Hematopoietic multipotent progenitor cell treated with erythropoietin and hydrocortisone succinate and interleukin-3 and kit ligand, for 8 days (in vitro differentiated cells): ENCODE data around the gene RNF26.
A peak's percentile ranks its signal among the peaks of the same experiment; 100 is the strongest.
"Not testable (repeated sequence)": the region's sequence is repeated elsewhere in the genome, so short reads cannot be mapped to it uniquely, and the experiment has no call there.

Experiments used
- DNase-seq: peaks from one replicate; pipeline ENCODE4 v3.0.0-alpha.2; 2015

Gene RNF26

GRCh38 chr11:119371778-119372182, 37.5 kb downstream of the RNF26 start:
- peak; percentile 13 for DNase-seq

GRCh38 chr11:119372260-119373058, 38.1 kb downstream of the RNF26 start:
- DNase-seq: no peak

GRCh38 chr11:119373059-119373920, 39.0 kb downstream of the RNF26 start:
- no peak for DNase-seq

GRCh38 chr11:119373921-119374631, 39.7 kb downstream of the RNF26 start:
- DNase-seq: peak; percentile 51

- peak; percentile 35 for DNase-seq
These were observed 40.5 kb downstream of the RNF26 start for GRCh38 chr11:119374632-119375336.

GRCh38 chr11:119375337-119376196, 41.2 kb downstream of the RNF26 start:
- no peak for DNase-seq

GRCh38 chr11:119376197-119376847, 42.0 kb downstream of the RNF26 start:
- no peak for DNase-seq

- DNase-seq: no peak
These were observed 43.0 kb downstream of the RNF26 start for GRCh38 chr11:119377112-119377901.

- DNase-seq: no peak
These were observed 43.8 kb downstream of the RNF26 start for GRCh38 chr11:119377961-119378667.

- no peak for DNase-seq
These were observed 44.6 kb downstream of the RNF26 start for GRCh38 chr11:119378851-119379465.

- no peak for DNase-seq
These were observed 46.0 kb downstream of the RNF26 start for GRCh38 chr11:119380160-119380826.

- DNase-seq: no peak
These were observed 46.5 kb downstream of the RNF26 start for GRCh38 chr11:119380827-119381180.

GRCh38 chr11:119381181-119381988, 47.1 kb downstream of the RNF26 start, which contains the start of gene USP2:
Gene USP2 (minus strand): TSS chr11:119381690. CDS start chr11:119373480, 8,210 bp downstream.
- DNase-seq: peak; percentile 94

GRCh38 chr11:119382101-119382500, 47.8 kb downstream of the RNF26 start:
- no peak for DNase-seq

- not testable (repeated sequence) for DNase-seq
These were observed 48.2 kb downstream of the RNF26 start for GRCh38 chr11:119382513-119382912.

- no peak for DNase-seq
These were observed 50.0 kb downstream of the RNF26 start for GRCh38 chr11:119384332-119384731.
